Measurements from ENCODE around the gene CELA2B.
A peak's percentile ranks its signal among the peaks of the same experiment; 100 is the strongest.
"Not testable (repeated sequence)": the region's sequence is repeated elsewhere in the genome, so short reads cannot be mapped to it uniquely, and the experiment has no call there.

Gene CELA2B

DNA sequence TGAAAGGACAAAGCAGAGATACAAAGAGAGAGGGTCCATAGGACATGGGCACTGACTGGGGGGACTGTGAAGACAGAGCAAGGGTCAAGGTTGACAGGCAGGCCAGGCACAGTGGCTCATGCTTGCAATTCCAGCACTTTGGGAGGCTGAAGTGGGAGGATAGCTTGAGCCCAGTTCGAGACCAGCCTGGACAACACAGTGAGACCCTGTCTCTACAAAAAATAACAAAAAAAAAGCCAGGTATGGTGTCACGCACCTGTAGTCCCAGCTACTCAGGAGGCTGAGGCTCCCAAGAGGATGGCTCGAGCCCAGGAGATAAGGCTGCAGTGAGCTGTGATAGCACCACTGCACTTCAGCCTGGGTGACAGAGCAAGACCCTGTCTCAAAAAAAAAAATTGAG is 43.7 kb downstream of the CELA2B start:
- H3K27me3 ChIP-seq (replicated peaks in 2 of 5; ENCODE audit: control insufficient read depth in 4 of 5, insufficient read depth in 5 of 5, low read length in 4 of 5), result no peaks in the 10 kb centered on the region
- CTCF ChIA-PET, result no interaction called here
- peaks cover 0 to 8% (median 1%) of the 10 kb centered on the region in 4 experiments for H3K36me3 ChIP-seq (ENCODE audit: control insufficient read depth in 4 of 4, insufficient read depth in 4 of 4, low read length in 3 of 4)
- no peak for DNase-seq
- WGBS (ENCODE audit: insufficient coverage), result 100% methylated on average over 3 of the region's 3 CpGs
- peaks cover 6 to 20% (median 13%) of the 10 kb centered on the region in 4 experiments for H3K4me1 ChIP-seq (ENCODE audit: control extremely low read depth in 1 of 4, control insufficient read depth in 4 of 4, insufficient read depth in 4 of 4, low read length in 3 of 4)
- POLR2A ChIA-PET, result no interaction called here
- H3K27ac ChIP-seq (ENCODE audit: insufficient read depth in 1 of 2, low read depth in 1 of 2, low read length in 2 of 2, poor library complexity in 1 of 2, severe bottlenecking in 2 of 2), result no peak overlapping the region
- no peaks in the 10 kb centered on the region for H3K9me3 ChIP-seq (ENCODE audit: control extremely low read depth in 1 of 5, control insufficient read depth in 4 of 5, insufficient read depth in 2 of 5, low read depth in 1 of 5, low read length in 4 of 5)
- H3K4me3 ChIP-seq (ENCODE audit: control insufficient read depth in 1 of 7, extremely low read depth in 1 of 7, insufficient read depth in 4 of 7, low read depth in 2 of 7, low read length in 6 of 7), result no peak overlapping the region

DNA sequence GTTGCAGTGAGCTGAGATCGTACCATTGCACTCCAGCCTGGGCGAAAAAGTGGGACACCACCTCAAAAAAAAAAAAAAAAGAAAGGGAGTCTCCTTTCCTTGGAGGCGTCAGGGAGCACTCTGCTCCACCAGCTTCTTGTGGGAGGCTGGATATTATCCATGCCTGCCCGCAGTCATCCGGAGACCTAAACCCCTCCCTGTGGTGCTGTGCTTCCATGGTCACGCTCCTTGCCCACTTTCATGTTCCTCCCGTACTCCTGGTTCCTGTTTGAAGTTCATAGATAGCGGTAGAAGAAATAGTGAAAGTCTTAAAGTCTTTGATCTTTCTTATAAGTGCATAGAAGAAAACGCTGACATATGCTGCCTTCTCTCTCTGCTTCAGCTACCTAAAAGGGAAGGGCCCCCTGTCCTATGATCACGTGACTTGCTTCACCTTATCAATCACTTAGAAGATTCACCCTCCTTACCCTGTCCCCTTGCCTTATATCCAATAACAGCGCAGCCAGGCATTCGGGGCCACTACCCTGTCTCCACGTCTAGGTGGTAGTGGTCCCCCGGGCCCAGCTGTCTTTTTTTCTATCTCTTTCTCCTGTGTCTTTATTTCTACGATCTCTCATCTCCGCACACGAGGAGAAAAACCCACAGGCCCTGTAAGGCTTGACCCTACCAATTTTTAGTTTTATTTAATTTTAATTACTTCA is 45.5 kb downstream of the CELA2B start:
- WGBS (ENCODE audit: insufficient coverage), result over 99% methylated on average over 11 of the region's 17 CpGs
- CTCF ChIA-PET; DNase-seq; H3K9me3 ChIP-seq (ENCODE audit: control extremely low read depth in 1 of 5, control insufficient read depth in 4 of 5, insufficient read depth in 2 of 5, low read depth in 1 of 5, low read length in 4 of 5); H3K27me3 ChIP-seq (replicated peaks in 2 of 5; ENCODE audit: control insufficient read depth in 4 of 5, insufficient read depth in 5 of 5, low read length in 4 of 5); H3K4me3 ChIP-seq (ENCODE audit: control insufficient read depth in 1 of 7, extremely low read depth in 1 of 7, insufficient read depth in 4 of 7, low read depth in 2 of 7, low read length in 6 of 7); H3K36me3 ChIP-seq (ENCODE audit: control insufficient read depth in 4 of 4, insufficient read depth in 4 of 4, low read length in 3 of 4); H3K27ac ChIP-seq (ENCODE audit: insufficient read depth in 1 of 2, low read depth in 1 of 2, low read length in 2 of 2, poor library complexity in 1 of 2, severe bottlenecking in 2 of 2); POLR2A ChIA-PET: not testable (repeated sequence)
- H3K4me1 ChIP-seq (ENCODE audit: control extremely low read depth in 1 of 4, control insufficient read depth in 4 of 4, insufficient read depth in 4 of 4, low read length in 3 of 4), result peaks cover 10 to 24% (median 16%) of the 10 kb centered on the region in 4 experiments

DNA sequence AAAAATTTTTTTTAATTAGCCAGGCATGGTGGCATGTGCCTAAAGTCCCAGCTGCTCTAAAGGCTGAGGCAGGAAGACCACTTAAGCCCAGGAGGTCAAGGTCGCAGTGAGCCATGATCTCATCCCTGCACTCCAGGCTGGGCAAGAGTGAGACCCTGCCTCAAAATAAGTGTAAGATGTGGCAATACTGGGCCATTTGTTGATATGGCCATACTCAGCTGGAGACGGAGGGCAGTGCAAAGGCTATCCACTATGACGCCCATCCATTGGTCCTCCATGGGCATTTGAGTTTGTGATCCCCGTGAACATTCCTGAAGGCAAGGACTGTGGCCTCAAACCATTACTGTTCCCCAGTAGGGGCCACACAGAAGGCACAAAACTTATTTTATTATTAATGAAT is 46.6 kb downstream of the CELA2B start:
- peaks cover 0 to under 1% (median 0%) of the 10 kb centered on the region in 4 experiments for H3K36me3 ChIP-seq (ENCODE audit: control insufficient read depth in 4 of 4, insufficient read depth in 4 of 4, low read length in 3 of 4)
- POLR2A ChIA-PET, result no interaction called here
- 100% methylated on average over 3 of the region's 4 CpGs for WGBS (ENCODE audit: insufficient coverage)
- H3K27me3 ChIP-seq (replicated peaks in 2 of 5; ENCODE audit: control insufficient read depth in 4 of 5, insufficient read depth in 5 of 5, low read length in 4 of 5), result no peaks in the 10 kb centered on the region
- CTCF ChIA-PET, result no interaction called here
- H3K4me3 ChIP-seq (ENCODE audit: control insufficient read depth in 1 of 7, extremely low read depth in 1 of 7, insufficient read depth in 4 of 7, low read depth in 2 of 7, low read length in 6 of 7), result no peak overlapping the region
- no peaks in the 10 kb centered on the region for H3K9me3 ChIP-seq (ENCODE audit: control extremely low read depth in 1 of 5, control insufficient read depth in 4 of 5, insufficient read depth in 2 of 5, low read depth in 1 of 5, low read length in 4 of 5)
- peaks cover 15 to 29% (median 20%) of the 10 kb centered on the region in 4 experiments for H3K4me1 ChIP-seq (ENCODE audit: control extremely low read depth in 1 of 4, control insufficient read depth in 4 of 4, insufficient read depth in 4 of 4, low read length in 3 of 4)
- no peak for DNase-seq
- H3K27ac ChIP-seq (ENCODE audit: insufficient read depth in 1 of 2, low read depth in 1 of 2, low read length in 2 of 2, poor library complexity in 1 of 2, severe bottlenecking in 2 of 2), result no peak overlapping the region

DNA sequence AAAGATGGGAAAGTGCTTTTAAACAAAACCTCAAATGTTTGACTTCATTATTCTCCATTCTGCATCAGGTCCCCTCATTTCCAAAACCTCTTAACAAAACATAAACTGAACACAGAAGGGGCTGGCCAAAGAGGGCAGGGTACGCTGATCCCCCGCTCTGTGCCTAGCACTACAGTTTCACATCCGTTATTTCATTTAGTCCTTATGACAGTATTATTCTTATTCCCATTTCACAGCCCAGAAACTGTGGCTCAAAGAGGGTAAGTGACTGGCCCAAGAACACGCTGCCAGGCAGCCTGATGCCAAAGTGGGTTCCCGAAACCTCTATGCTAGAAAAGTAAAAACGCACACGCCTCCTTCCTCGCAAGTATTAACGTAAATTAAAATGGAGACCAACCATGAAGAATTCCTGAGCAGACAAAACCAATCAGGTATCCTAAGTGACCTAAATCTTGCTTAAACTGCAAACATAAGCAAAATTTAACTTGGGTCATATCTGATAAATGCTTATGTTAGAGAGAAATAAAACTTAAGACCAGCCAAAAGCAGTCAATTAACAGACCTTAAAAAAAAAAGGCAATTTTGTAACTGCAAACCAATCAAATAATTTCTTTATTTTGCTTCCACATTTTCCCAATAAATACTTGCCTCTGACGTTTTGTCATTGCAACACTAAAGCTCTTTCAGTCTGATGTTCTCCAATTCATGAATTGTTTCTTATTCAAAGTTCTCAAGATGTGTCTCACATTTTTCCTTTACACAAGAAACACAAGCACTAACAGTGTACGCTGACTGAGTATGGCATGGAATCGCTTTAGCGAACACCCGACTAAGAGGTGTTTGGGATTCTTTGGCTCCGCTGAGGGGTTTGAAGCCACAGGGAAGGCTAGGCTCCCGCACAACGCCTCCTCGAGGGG is 47.5 kb downstream of the CELA2B start:
- H3K36me3 ChIP-seq (ENCODE audit: control insufficient read depth in 4 of 4, insufficient read depth in 4 of 4, low read length in 3 of 4), result no peaks in the 10 kb centered on the region
- POLR2A ChIA-PET, result interaction anchor here (0.6 to 0.7 kb wide), 2 partner anchors 130 to 157 kb away, joined by 3 read pairs; no protein-coding TSS in a partner anchor
- DNase-seq, result no peak
- peak overlapping the region; percentile 31 to 93 (median 78) for H3K4me3 ChIP-seq (ENCODE audit: control insufficient read depth in 1 of 7, extremely low read depth in 1 of 7, insufficient read depth in 4 of 7, low read depth in 2 of 7, low read length in 6 of 7)
- CTCF ChIA-PET, result no interaction called here
- WGBS (ENCODE audit: insufficient coverage), result 50% methylated on average over 17 of the region's 18 CpGs
- no peaks in the 10 kb centered on the region for H3K9me3 ChIP-seq (ENCODE audit: control extremely low read depth in 1 of 5, control insufficient read depth in 4 of 5, insufficient read depth in 2 of 5, low read depth in 1 of 5, low read length in 4 of 5)
- H3K4me1 ChIP-seq (ENCODE audit: control extremely low read depth in 1 of 4, control insufficient read depth in 4 of 4, insufficient read depth in 4 of 4, low read length in 3 of 4), result peaks cover 18 to 33% (median 25%) of the 10 kb centered on the region in 4 experiments
- no peaks in the 10 kb centered on the region for H3K27me3 ChIP-seq (replicated peaks in 2 of 5; ENCODE audit: control insufficient read depth in 4 of 5, insufficient read depth in 5 of 5, low read length in 4 of 5)
- peak overlapping the region; percentile 59 to 79 for H3K27ac ChIP-seq (ENCODE audit: insufficient read depth in 1 of 2, low read depth in 1 of 2, low read length in 2 of 2, poor library complexity in 1 of 2, severe bottlenecking in 2 of 2)

DNA sequence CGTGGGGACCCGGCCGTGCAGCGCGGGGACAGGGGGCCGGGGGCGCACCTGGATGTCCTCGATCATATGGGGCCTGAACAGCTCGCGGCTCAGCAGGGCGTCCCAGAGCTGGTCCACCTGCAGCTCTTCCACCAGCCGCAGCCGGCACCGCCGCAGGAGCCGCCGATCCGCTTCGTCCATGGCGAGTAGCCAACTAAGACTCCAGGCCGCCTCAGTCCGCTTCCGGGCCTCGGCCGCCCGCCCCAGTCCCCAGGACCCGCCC is 48.0 kb downstream of the CELA2B start, which contains the start of gene CASP9:
Gene CASP9, minus strand, starts transcription at position 195 of the 262 bp plus-strand sequence. Its CDS starts 15 bp downstream, at position 180.
- H3K36me3 ChIP-seq (ENCODE audit: control insufficient read depth in 4 of 4, insufficient read depth in 4 of 4, low read length in 3 of 4), result peaks cover 0 to under 1% (median 0%) of the 10 kb centered on the region in 4 experiments
- H3K27me3 ChIP-seq (replicated peaks in 2 of 5; ENCODE audit: control insufficient read depth in 4 of 5, insufficient read depth in 5 of 5, low read length in 4 of 5), result no peaks in the 10 kb centered on the region
- peaks cover 18 to 33% (median 25%) of the 10 kb centered on the region in 4 experiments for H3K4me1 ChIP-seq (ENCODE audit: control extremely low read depth in 1 of 4, control insufficient read depth in 4 of 4, insufficient read depth in 4 of 4, low read length in 3 of 4)
- POLR2A ChIA-PET, result interaction anchor here (0.6 kb wide), 1 partner anchor 130 kb away, joined by 3 read pairs; no protein-coding TSS in a partner anchor
- peak within 1 kb of the TSS; percentile 66 to 94 for H3K27ac ChIP-seq (ENCODE audit: insufficient read depth in 1 of 2, low read depth in 1 of 2, low read length in 2 of 2, poor library complexity in 1 of 2, severe bottlenecking in 2 of 2)
- 0% methylated on average over 22 of the region's 27 CpGs for WGBS (ENCODE audit: insufficient coverage)
- no peak for DNase-seq
- CTCF ChIA-PET, result no interaction called here
- peak within 1 kb of the TSS; percentile 73 to 98 (median 84) for H3K4me3 ChIP-seq (ENCODE audit: control insufficient read depth in 1 of 7, extremely low read depth in 1 of 7, insufficient read depth in 4 of 7, low read depth in 2 of 7, low read length in 6 of 7)
- no peaks in the 10 kb centered on the region for H3K9me3 ChIP-seq (ENCODE audit: control extremely low read depth in 1 of 5, control insufficient read depth in 4 of 5, insufficient read depth in 2 of 5, low read depth in 1 of 5, low read length in 4 of 5)

DNA sequence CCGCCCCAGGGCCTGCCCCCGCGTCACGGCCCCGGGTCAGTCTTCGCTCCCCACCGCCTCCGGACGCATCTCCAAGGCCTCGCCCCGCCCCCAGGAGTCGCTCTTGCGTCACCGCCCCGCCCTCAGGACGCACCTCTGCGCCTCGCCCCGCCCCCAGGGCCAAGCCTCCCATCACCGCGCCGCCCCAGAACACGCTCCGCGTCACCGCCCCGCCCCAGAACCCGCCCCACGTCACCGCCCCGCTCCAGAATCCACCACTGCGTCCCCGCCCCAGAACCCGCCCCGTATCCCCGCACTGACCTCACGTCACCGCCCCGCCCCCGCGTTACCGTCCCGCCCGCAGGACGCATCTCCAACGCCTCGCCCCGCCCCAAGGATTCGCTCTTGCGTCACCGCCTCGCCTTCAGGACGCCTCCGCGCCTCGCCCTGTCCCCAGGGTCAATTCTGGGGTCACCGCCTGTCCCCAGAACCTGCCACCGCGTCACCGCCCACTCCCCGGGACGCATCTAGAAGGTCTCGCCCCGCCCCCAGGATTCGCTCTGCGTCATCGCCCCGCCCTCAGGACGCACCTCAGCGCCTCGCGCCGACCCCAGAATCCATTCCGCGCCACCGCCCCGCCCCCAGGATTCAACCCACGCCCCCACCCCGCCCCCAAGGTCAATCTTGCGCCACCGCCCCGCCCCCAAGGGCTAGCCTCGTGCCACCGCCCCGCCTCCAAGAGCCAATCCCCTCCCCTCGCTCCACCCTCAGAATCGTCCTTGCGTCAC is 48.6 kb downstream of the CELA2B start:
- H3K36me3 ChIP-seq (ENCODE audit: control insufficient read depth in 4 of 4, insufficient read depth in 4 of 4, low read length in 3 of 4), result peaks cover 0 to 3% (median 0%) of the 10 kb centered on the region in 4 experiments
- peaks cover 18 to 33% (median 25%) of the 10 kb centered on the region in 4 experiments for H3K4me1 ChIP-seq (ENCODE audit: control extremely low read depth in 1 of 4, control insufficient read depth in 4 of 4, insufficient read depth in 4 of 4, low read length in 3 of 4)
- POLR2A ChIA-PET, result no interaction called here
- 0% methylated on average over 25 of the region's 88 CpGs for WGBS (ENCODE audit: insufficient coverage)
- no peaks in the 10 kb centered on the region for H3K9me3 ChIP-seq (ENCODE audit: control extremely low read depth in 1 of 5, control insufficient read depth in 4 of 5, insufficient read depth in 2 of 5, low read depth in 1 of 5, low read length in 4 of 5)
- H3K4me3 ChIP-seq (ENCODE audit: control insufficient read depth in 1 of 7, extremely low read depth in 1 of 7, insufficient read depth in 4 of 7, low read depth in 2 of 7, low read length in 6 of 7), result peak overlapping the region; percentile 61 to 93 (median 78)
- peak overlapping the region; percentile 66 to 94 for H3K27ac ChIP-seq (ENCODE audit: insufficient read depth in 1 of 2, low read depth in 1 of 2, low read length in 2 of 2, poor library complexity in 1 of 2, severe bottlenecking in 2 of 2)
- no peaks in the 10 kb centered on the region for H3K27me3 ChIP-seq (replicated peaks in 2 of 5; ENCODE audit: control insufficient read depth in 4 of 5, insufficient read depth in 5 of 5, low read length in 4 of 5)
- CTCF ChIA-PET, result no interaction called here
- DNase-seq, result peak; percentile 96 to 98 (median 98)

All from common myeloid progenitor, CD34-positive (primary cell).